Osteocyte (in vitro differentiated cells): ENCODE measurements around the gene SPATS2. TPM values are rescaled to one million over a fixed set of nuclear protein-coding genes. Genes with fewer than 3 reads are reported as not detected.
A peak's percentile ranks its signal among the peaks of the same experiment; 100 is the strongest.
"Not testable (repeated sequence)": the region's sequence is repeated elsewhere in the genome, so short reads cannot be mapped to it uniquely, and the experiment has no call there.

Source experiments
- DNase-seq: peaks from one replicate; pipeline ENCODE4 v3.0.0; 2021; ENCODE audit warnings: mixed read lengths; ENCODE audit not compliant: unreplicated experiment; ENCODE audit errors: extremely low spot score
- H3K27ac Mint-ChIP-seq: one replicate; pipeline ENCODE4 v1.8.0; 2021; ENCODE audit warnings: mild to moderate bottlenecking, mixed read lengths; ENCODE audit not compliant: unreplicated experiment
- H3K27me3 Mint-ChIP-seq: one replicate; pipeline ENCODE4 v1.8.0; 2021; ENCODE audit warnings: mixed read lengths; ENCODE audit not compliant: unreplicated experiment
- H3K36me3 Mint-ChIP-seq: one replicate; pipeline ENCODE4 v1.8.0; 2021; ENCODE audit warnings: mixed read lengths; ENCODE audit not compliant: unreplicated experiment
- H3K4me1 Mint-ChIP-seq: one replicate; pipeline ENCODE4 v1.8.0; 2021; ENCODE audit warnings: mixed read lengths; ENCODE audit not compliant: unreplicated experiment
- H3K4me3 Mint-ChIP-seq: one replicate; pipeline ENCODE4 v1.8.0; 2021; ENCODE audit warnings: mild to moderate bottlenecking, moderate library complexity, mixed read lengths; ENCODE audit not compliant: unreplicated experiment
- H3K9me3 Mint-ChIP-seq: one replicate; pipeline ENCODE4 v1.8.0; 2021; ENCODE audit warnings: mixed read lengths; ENCODE audit not compliant: unreplicated experiment
- CTCF ChIP-seq: fragments of 200-600 bp; sonication (generic); IDR thresholded peaks from 2 replicates; pipeline ENCODE4 v1.5.0; 2021; ENCODE audit warnings: antibody characterized with exemption, mild to moderate bottlenecking, moderate library complexity
- total RNA-seq: library from RNA; stranded (reverse); gene quantifications from 2 replicates; pipeline ENCODE4 v1.2.1, GENCODE V29; 2021

The SPATS2 gene
- total RNA-seq, 1 donor from 2014 or later: 25.6 TPM

GRCh38 chr12:49417558-49417957 is 50.3 kb downstream of the SPATS2 start:
- TF ChIP-seq CTCF: no peak
- H3K27ac Mint-ChIP-seq: no peak overlapping the region
- no peaks in the 10 kb centered on the region for H3K27me3 Mint-ChIP-seq
- no peak overlapping the region for H3K4me3 Mint-ChIP-seq
- DNase-seq: no peak
- H3K9me3 Mint-ChIP-seq: no peaks in the 10 kb centered on the region
- H3K36me3 Mint-ChIP-seq: no peaks in the 10 kb centered on the region
- peaks cover 9% of the 10 kb centered on the region for H3K4me1 Mint-ChIP-seq

GRCh38 chr12:49420556-49420955 is 53.3 kb downstream of the SPATS2 start:
- H3K27me3 Mint-ChIP-seq: no peaks in the 10 kb centered on the region
- no peak for DNase-seq
- H3K4me3 Mint-ChIP-seq: no peak overlapping the region
- H3K27ac Mint-ChIP-seq: no peak overlapping the region
- H3K4me1 Mint-ChIP-seq: peaks cover 9% of the 10 kb centered on the region
- peaks cover 2% of the 10 kb centered on the region for H3K36me3 Mint-ChIP-seq
- no peak for TF ChIP-seq CTCF
- no peaks in the 10 kb centered on the region for H3K9me3 Mint-ChIP-seq

GRCh38 chr12:49422114-49422513 is 54.9 kb downstream of the SPATS2 start:
- Mint-ChIP-seq H3K36me3 (peaks cover 7% of the 10 kb centered on the region), H3K4me3 (no peak overlapping the region), H3K4me1 (peaks cover 9% of the 10 kb centered on the region), H3K9me3 (no peaks in the 10 kb centered on the region), H3K27ac (no peak overlapping the region), H3K27me3 (no peaks in the 10 kb centered on the region)
- TF ChIP-seq CTCF: no peak
- no peak for DNase-seq

- peaks cover 10% of the 10 kb centered on the region for H3K4me1 Mint-ChIP-seq
- peaks cover 5% of the 10 kb centered on the region for H3K36me3 Mint-ChIP-seq
- TF ChIP-seq CTCF: no peak
- H3K4me3 Mint-ChIP-seq: no peak overlapping the region
- no peak for DNase-seq
- peak overlapping the region; percentile 11 for H3K27ac Mint-ChIP-seq
- H3K27me3 Mint-ChIP-seq: no peaks in the 10 kb centered on the region
- peaks cover 5% of the 10 kb centered on the region for H3K9me3 Mint-ChIP-seq
These were observed 61.5 kb downstream of the SPATS2 start for GRCh38 chr12:49428793-49429192.

- Mint-ChIP-seq H3K27ac (no peak overlapping the region), H3K4me3 (no peak overlapping the region), H3K4me1 (peaks cover 10% of the 10 kb centered on the region), H3K36me3 (peaks cover 2% of the 10 kb centered on the region), H3K27me3 (no peaks in the 10 kb centered on the region), H3K9me3 (peaks cover 10% of the 10 kb centered on the region)
- no peak for DNase-seq
- TF ChIP-seq CTCF: no peak
These were observed 65.4 kb downstream of the SPATS2 start for GRCh38 chr12:49432616-49433015.

GRCh38 chr12:49436799-49437198 is 69.5 kb downstream of the SPATS2 start:
- H3K27me3 Mint-ChIP-seq, DNase-seq, H3K4me1 Mint-ChIP-seq, H3K27ac Mint-ChIP-seq, H3K4me3 Mint-ChIP-seq, H3K36me3 Mint-ChIP-seq: not testable (repeated sequence)
- peaks cover 10% of the 10 kb centered on the region for H3K9me3 Mint-ChIP-seq
